Measurements from ENCODE around the gene CNTNAP5. TPM values are rescaled to one million over a fixed set of nuclear protein-coding genes. Genes with fewer than 3 reads are reported as not detected.

CNTNAP5 gene
- total RNA-seq, 1 donor from 2014 or later: not detected

DNA sequence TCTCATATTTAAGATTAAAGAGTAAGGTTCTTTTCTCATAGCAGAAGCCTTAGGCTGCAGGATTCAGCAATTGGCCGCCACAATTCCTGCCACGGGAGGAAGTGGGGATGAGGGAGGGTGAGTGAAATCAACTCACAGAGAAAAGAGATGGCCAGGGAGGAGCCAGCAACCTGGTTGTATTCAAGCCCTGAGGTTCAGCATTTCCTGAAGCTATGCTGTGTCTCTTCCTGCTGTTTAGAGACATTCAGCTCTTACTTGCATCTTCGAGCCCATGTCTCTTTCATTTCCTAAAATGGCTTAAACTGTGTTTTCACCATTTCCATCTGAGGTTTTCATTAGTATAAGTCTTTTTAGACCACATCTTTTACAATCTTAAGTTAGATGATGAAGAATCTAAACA is 522.6 kb downstream of the CNTNAP5 start:
- Mint-ChIP-seq H3K4me1 (ENCODE audit: unreplicated experiment) (no peaks in the 10 kb centered on the region), H3K36me3 (ENCODE audit: unreplicated experiment) (no peaks in the 10 kb centered on the region), H3K27ac (ENCODE audit: unreplicated experiment) (no peak overlapping the region), H3K4me3 (ENCODE audit: unreplicated experiment) (no peak overlapping the region), H3K27me3 (ENCODE audit: unreplicated experiment) (no peaks in the 10 kb centered on the region), H3K9me3 (ENCODE audit: unreplicated experiment) (peaks cover 42% of the 10 kb centered on the region)
- no peak for DNase-seq (ENCODE audit: extremely low spot score, unreplicated experiment)
- TF ChIP-seq, protein P1, sequence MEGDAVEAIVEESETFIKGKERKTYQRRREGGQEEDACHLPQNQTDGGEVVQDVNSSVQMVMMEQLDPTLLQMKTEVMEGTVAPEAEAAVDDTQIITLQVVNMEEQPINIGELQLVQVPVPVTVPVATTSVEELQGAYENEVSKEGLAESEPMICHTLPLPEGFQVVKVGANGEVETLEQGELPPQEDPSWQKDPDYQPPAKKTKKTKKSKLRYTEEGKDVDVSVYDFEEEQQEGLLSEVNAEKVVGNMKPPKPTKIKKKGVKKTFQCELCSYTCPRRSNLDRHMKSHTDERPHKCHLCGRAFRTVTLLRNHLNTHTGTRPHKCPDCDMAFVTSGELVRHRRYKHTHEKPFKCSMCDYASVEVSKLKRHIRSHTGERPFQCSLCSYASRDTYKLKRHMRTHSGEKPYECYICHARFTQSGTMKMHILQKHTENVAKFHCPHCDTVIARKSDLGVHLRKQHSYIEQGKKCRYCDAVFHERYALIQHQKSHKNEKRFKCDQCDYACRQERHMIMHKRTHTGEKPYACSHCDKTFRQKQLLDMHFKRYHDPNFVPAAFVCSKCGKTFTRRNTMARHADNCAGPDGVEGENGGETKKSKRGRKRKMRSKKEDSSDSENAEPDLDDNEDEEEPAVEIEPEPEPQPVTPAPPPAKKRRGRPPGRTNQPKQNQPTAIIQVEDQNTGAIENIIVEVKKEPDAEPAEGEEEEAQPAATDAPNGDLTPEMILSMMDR (IDR thresholded peaks at IDR 0.05): no peak

DNA sequence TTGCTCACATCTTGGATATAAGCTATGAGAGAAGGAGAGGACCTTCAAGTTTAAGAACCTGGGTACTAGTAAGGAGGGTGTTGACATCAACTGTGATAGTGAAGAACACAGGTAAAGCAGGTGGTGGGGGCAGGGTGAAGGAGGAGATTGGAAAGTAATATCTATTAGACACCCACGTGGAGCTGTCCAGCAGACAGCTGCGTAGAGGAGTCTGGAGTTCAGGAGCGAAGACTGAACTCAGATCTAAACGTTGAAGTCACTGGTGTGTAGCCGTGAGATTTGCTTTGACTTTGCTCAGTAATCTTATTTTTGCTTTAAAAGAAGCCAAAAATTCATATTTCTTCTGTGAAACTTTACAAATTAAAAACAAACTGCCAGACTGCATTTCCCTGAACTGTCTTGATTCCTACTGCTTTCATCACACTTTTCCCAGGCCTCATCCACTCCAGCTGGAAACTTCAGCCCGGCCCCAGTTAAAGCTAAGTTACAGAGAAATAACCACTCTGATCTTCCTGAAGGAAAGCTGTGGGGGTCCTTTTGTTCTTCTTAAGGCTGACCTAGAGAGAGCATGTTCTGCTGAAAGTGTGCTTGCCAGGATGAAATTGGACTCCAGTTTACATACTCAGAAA is 533.3 kb downstream of the CNTNAP5 start:
- peaks cover 29% of the 10 kb centered on the region for H3K9me3 Mint-ChIP-seq (ENCODE audit: unreplicated experiment)
- DNase-seq (ENCODE audit: extremely low spot score, unreplicated experiment): no peak
- H3K4me3 Mint-ChIP-seq (ENCODE audit: unreplicated experiment): no peak overlapping the region
- no peak overlapping the region for H3K27ac Mint-ChIP-seq (ENCODE audit: unreplicated experiment)
- no peaks in the 10 kb centered on the region for H3K36me3 Mint-ChIP-seq (ENCODE audit: unreplicated experiment)
- TF ChIP-seq, protein P1 (IDR thresholded peaks at IDR 0.05): no peak
- no peaks in the 10 kb centered on the region for H3K4me1 Mint-ChIP-seq (ENCODE audit: unreplicated experiment)
- H3K27me3 Mint-ChIP-seq (ENCODE audit: unreplicated experiment): no peaks in the 10 kb centered on the region

DNA sequence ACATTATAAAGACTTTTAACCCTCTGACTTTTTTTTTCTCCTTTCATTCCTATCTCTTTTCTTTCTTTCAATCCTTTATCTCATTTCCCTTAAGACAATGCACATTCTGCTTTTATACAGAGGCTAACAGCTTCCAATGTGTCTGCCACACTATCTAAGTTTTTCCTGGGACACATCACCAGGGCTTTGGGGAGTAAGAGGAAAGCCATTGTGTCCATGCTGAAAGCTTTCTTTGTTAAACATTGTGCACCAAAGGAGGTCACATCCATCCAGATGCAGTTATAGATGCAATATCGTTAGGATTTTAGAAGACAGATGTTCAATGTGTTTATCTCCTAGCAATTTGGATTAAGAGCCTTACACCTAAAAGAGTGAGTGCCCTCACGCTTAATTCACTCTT is 534.1 kb downstream of the CNTNAP5 start:
- H3K27ac Mint-ChIP-seq (ENCODE audit: unreplicated experiment): no peak overlapping the region
- H3K27me3 Mint-ChIP-seq (ENCODE audit: unreplicated experiment): no peaks in the 10 kb centered on the region
- no peaks in the 10 kb centered on the region for H3K36me3 Mint-ChIP-seq (ENCODE audit: unreplicated experiment)
- H3K9me3 Mint-ChIP-seq (ENCODE audit: unreplicated experiment): peaks cover 35% of the 10 kb centered on the region
- H3K4me3 Mint-ChIP-seq (ENCODE audit: unreplicated experiment): no peak overlapping the region
- no peak for DNase-seq (ENCODE audit: extremely low spot score, unreplicated experiment)
- no peaks in the 10 kb centered on the region for H3K4me1 Mint-ChIP-seq (ENCODE audit: unreplicated experiment)
- TF ChIP-seq, protein P1 (IDR thresholded peaks at IDR 0.05): no peak

DNA sequence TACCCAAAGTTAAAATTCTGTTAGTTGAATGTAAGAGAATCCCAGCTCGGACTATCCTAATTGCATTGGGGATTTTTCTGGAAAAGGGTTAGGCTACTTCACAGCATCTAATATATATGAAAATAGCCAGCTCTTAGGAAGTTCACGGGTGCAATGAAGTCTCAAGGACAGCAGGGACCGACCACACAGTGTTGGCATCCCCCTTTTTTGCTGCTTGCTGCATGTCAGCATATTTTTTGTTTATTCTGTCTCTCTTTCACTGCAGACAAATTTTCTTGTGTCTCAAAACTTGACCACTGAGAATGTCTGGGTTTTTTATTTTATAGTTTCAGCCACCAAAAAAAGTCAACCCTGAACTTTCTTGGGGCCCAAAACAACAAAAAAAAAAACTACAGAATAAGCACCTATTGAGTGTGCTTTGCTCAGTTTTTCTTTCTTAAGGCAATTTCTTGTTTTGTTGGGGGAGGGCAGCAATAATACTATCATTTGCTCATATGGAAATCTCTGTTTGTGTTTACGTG is 535.6 kb downstream of the CNTNAP5 start:
- DNase-seq (ENCODE audit: extremely low spot score, unreplicated experiment): no peak
- H3K27ac Mint-ChIP-seq (ENCODE audit: unreplicated experiment): no peak overlapping the region
- peaks cover 38% of the 10 kb centered on the region for H3K9me3 Mint-ChIP-seq (ENCODE audit: unreplicated experiment)
- no peaks in the 10 kb centered on the region for H3K4me1 Mint-ChIP-seq (ENCODE audit: unreplicated experiment)
- TF ChIP-seq, protein P1 (IDR thresholded peaks at IDR 0.05): no peak
- no peaks in the 10 kb centered on the region for H3K36me3 Mint-ChIP-seq (ENCODE audit: unreplicated experiment)
- no peak overlapping the region for H3K4me3 Mint-ChIP-seq (ENCODE audit: unreplicated experiment)
- H3K27me3 Mint-ChIP-seq (ENCODE audit: unreplicated experiment): no peaks in the 10 kb centered on the region

DNA sequence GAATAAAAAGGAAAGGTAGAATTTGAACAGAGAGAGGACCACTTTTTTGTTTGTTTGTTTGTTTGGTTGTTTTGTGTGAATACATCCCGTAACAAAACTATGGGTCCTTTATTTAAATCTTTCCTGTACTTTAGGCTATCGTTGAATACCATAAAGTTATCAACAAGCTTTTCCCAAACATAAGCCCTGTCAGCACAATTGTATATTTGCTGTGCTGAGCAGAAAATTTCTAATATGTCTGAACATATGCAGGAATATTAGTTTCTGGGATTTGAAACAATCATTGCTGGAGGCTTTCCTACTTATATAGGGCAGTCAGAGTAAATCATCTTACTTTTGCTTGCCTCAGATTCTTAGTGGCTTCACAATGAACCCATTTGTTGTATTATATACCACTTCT is 536.4 kb downstream of the CNTNAP5 start:
- H3K4me3 Mint-ChIP-seq (ENCODE audit: unreplicated experiment): no peak overlapping the region
- H3K36me3 Mint-ChIP-seq (ENCODE audit: unreplicated experiment): no peaks in the 10 kb centered on the region
- no peaks in the 10 kb centered on the region for H3K4me1 Mint-ChIP-seq (ENCODE audit: unreplicated experiment)
- TF ChIP-seq, protein P1 (IDR thresholded peaks at IDR 0.05): no peak
- H3K27ac Mint-ChIP-seq (ENCODE audit: unreplicated experiment): no peak overlapping the region
- H3K9me3 Mint-ChIP-seq (ENCODE audit: unreplicated experiment): peaks cover 33% of the 10 kb centered on the region
- H3K27me3 Mint-ChIP-seq (ENCODE audit: unreplicated experiment): no peaks in the 10 kb centered on the region
- DNase-seq (ENCODE audit: extremely low spot score, unreplicated experiment): no peak
